Activated gamma-delta T cell treated with Interleukin-2 at 50 U/mL for 16 hours (primary cell): ENCODE data around the gene RNF103.
"Not testable (repeated sequence)": the region's sequence is repeated elsewhere in the genome, so short reads cannot be mapped to it uniquely, and the experiment has no call there.

ENCODE experiments used
- DNase-seq: peaks from one replicate; pipeline ENCODE4 v3.0.0-alpha.2; 2020

RNF103 gene, protein sequence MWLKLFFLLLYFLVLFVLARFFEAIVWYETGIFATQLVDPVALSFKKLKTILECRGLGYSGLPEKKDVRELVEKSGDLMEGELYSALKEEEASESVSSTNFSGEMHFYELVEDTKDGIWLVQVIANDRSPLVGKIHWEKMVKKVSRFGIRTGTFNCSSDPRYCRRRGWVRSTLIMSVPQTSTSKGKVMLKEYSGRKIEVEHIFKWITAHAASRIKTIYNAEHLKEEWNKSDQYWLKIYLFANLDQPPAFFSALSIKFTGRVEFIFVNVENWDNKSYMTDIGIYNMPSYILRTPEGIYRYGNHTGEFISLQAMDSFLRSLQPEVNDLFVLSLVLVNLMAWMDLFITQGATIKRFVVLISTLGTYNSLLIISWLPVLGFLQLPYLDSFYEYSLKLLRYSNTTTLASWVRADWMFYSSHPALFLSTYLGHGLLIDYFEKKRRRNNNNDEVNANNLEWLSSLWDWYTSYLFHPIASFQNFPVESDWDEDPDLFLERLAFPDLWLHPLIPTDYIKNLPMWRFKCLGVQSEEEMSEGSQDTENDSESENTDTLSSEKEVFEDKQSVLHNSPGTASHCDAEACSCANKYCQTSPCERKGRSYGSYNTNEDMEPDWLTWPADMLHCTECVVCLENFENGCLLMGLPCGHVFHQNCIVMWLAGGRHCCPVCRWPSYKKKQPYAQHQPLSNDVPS

DNA sequence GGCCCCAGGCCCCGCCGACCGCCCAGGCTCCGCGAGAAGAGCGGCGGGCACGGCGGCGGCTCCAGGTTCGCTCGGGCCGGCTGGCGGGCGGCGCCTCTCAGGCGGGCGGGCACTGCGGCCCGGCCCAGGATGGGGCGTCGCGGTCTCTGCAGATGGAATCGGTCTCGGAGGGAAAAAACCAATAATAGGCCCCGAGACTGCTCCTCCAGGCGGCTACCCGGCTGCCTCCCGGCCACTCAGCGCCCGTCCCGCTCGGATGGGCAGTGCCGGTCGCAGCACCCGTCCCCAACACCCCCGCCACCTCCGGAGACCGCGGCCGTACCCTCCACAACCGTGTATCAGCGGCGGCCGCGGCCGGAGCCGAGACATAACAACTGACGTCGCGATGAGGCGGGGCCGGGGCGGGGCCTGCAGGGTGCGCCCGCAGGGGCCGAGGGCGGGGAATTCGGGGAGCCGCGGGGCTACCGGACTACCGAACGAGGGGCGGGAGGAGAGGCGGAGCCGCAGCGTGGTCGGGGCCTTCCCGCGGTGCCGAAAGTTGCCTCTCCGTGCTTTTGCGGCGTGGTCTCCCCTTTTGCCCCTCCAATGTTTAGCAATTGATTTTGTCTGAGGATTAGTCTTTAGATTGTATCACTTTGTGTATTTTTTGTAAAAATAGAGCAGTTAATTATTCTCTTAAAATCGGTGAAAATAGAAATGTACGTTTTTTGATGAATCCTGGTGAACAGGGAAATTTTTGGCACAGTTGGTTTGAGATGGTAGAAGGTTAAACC is at the start of gene RNF103:
RNF103 (minus strand) TSS at position 372 of the 773 bp plus-strand sequence. CDS start 979 bp downstream, outside the sequence.
- DNase-seq = peak; percentile 91

DNA sequence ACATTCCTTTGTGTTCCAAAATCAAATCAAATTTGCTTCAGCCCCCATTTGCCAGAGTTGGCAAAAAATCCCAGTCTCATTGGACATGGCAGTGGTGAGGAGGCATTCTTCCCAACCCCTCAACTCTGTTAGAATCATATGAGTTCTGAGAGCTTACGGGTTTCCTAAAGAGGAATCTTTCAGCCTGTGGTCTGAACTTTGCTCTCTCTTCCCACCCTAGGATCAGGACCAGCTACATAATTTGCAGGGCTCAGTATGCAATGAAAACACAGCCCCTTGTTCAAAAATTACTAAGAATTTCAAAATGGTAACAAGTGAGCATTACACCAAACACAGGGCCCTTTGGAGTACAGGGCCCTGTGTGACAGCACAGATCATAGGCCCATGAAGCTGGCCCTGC is 49.3 kb upstream of the RNF103 start:
- DNase-seq = no peak

DNA sequence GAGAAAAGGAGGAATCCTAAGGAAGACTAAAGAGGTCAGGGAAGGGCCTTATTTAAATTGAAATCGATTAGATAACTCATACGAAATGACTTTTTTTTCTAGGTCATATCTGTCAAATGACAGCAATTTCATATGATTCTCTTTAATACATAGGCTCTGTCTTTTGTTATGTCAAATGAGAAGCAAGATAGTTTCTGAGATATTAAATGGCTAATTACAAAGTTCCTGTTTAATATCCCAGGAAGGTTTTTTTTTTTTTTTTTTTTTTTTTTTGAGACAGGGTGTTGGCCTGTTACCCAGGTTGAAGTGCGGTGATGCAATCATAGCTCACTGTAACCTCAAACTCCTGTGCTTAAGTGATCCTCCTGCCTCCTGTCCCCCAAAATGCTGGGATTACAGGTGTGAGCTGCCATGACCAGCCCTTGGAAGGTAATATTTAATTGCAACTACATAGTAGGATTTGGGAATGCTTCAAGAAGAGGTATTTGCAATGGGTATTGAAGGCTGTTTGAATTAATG is 48.4 kb upstream of the RNF103 start:
- no peak for DNase-seq

DNA sequence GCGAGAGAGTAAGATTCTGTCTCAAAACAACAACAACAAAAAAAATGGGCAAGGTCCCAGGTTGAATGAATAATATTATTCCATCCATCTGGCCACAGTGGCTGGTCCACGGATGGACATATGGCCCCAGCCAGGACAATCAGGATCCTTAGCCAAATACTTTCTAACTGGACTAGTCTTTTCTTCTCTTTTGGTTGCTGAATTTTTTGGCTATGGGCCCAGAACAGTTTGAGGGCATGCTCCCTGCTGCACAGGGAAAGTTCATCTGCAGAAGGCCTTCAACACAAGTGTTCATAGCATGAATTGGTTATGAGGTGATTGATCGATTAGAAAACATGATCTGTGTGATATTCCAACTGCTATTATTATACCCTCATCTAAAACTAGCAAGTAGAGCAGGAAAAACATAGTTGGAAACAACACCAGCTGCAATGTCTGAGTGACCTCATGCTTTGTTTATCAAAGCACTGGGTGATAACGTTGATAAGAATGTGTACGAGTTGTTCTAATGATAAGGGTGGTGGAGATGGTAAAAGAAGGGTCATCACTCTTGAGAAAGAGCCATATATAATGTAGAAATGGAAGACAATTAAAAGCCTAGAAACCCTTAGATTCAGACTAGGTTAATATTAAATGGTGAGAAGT is 47.8 kb upstream of the RNF103 start:
- no peak for DNase-seq

DNA sequence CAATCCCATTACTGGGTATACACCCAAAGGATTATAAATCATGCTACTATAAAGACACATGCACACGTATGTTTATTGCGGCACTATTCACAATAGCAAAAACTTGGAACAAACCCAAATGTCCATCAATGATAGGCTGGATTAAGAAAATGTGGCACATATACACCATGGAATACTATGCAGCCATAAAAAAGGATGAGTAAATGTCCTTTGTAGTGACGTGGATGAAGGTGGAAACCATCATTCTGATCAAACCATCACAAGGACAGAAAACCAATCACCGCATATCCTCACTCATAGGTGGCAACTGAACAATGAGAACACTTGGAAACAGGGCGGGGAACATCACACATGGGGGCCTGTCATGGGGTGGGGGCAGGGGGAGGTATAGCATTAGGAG is 45.7 kb upstream of the RNF103 start:
- DNase-seq = not testable (repeated sequence)

DNA sequence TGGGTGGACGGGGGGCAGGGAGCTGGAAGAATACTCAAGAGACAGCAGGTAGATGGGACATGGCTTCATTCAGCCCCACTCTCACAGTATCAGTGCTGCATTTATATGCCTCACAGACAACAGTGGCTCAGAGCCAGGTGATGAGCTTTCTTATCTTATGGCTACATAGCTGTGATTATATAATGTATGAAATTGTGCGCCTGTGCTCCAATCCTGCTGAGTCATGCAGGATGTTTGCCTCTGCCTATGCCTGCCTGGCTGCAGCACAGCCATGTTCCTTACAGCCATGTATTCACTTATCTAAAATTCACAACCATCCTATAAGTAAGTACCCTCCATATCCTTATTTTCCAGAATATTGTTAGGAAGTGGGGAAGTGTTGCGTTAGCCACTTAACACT is 37.7 kb upstream of the RNF103 start:
- DNase-seq = no peak

DNA sequence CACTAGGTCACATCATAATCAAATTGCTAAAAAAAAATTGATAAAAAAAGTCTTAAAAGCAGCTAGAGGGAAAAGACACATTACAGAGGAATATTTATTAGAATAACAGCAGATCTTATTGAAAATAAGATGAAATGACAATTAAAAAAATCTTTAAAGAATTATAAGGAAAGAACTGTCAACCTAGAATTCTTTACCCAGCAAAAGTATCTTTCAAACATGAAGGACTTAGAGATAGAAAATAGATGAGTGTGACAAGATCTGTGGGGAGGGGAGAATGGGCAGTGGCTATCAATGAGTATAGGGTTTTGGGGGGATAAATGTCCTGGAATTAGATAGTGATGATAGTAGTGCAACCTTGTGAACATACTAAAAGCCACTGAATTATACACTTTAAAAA is 26.5 kb upstream of the RNF103 start:
- DNase-seq = no peak

DNA sequence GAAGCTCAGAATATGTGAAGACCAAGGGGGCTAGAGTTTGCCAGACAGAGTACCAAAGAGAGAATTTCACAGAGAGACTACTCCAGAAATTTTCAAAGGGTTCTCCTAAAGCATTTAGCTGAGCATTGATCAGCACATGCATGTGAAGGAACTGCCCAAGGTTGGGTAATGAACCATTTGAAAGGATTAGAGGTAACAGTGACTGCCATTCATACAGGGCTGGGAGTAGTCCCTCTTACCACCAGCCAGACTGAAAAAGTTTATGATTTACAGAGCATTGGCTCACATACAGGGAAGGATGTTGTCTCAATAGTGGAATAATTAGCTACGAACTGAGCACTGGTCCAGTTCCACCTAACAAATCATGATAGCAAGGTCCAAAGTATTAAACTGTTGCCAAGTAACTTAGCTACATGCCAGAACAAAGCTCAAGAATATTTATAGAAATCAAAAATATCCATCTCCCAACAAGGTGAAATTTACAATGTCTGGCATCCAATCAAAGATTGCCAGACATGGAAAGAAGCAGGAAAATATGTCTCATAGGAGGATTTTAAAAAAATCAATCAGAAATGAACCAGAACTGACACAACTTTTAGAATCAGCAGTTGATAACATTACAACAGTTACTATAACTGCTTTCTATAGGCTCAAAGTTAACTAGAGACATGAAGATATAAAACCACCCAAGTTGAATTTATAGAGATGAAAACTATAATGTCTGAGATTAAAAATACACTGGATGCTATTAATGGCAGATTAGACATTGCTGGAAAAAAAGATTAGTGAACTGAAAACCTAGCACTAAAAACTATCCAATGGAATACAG is 25.7 kb upstream of the RNF103 start:
- no peak for DNase-seq

DNA sequence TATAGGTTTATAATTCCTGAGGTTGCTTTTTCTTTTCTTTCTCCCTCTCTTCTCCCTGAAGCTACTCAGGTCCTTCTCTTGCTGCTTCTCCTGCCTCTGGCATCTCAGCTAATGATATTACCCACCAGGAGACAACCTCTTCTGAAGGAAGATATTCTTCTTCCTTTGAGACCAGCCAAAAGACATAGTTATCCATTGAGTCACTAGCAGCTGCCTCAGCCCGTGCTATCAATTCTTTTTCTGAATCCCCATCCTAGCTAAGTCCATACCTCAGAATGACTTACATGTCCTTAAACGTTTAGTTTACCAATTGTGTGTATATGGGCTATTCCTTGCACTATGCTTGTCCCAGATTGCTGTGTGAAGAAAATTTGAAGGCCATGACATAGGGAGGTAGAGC is 25.0 kb upstream of the RNF103 start:
- no peak for DNase-seq

DNA sequence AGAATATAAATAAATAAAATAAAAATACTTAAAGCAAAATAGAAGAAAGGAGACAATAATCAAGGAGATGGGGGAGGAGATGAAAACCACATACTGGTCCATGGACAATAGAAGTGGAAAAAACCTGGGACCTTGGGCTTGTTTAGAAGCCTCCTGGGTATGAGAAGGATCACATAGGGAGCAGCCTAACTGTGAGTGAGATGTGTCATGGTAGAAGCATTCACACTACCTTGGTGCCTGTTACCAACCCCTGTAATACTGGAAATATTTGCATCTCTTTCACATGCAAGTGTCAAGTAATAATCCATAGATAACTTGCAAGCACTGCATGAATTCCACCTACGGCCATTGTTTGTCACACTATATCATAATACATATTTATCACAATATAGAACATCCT is 23.2 kb upstream of the RNF103 start:
- DNase-seq = no peak

DNA sequence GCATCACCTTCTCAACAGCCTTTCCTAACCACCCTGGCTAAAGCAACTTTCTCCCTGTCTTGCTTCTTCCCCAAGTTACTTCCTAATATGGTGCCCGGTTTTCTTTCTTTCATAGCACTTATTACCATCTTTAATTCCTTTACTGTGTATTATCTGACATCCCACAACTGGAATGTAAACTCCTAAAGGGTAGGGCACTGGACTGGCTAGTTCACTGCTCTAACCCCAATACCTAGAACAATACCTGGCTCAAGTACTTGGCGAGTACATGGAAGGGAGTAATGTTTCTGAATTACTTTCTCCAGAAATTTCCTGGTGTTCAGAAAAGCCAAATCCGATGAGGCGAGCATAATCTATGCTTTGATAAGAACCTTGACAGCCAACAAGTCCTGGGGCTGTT is 22.7 kb upstream of the RNF103 start:
- DNase-seq = no peak

DNA sequence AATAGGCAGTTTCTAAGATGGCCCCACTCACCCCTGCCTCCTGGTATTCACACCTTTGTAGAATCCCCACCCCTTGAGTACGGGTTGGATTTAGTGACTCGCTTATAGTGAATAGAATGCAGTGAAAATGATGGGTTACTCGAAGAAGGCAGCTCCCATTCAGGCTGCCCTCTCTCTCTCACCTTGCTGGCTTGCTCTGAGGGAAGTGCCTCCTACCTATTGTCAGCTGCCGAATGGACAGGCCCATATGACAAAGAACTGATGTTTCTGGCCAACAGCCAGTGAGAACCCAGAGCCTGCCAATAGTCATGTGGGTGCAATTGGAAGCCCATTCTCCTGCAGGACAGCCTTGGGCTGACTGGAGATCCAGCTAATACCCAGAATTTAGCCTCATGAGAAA is 22.1 kb upstream of the RNF103 start:
- no peak for DNase-seq

DNA sequence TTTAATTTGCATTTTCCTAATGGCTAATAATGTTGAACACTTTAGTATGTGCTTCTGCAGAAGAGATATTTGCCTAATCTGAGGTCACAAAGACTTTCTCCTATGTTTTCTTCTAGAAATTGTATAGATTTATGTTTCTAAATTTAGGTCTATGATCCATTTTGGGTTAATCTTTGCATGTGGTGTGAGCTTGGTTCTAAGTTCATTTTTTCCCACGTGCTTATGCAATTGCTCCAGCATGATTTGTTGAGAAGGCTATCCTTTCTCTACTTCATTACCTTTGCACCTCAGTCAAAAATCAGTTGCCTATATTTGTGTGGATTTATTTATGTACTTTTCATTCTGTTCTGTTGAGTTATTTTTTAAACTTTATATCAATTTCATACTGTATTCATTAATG is 15.0 kb upstream of the RNF103 start:
- DNase-seq = no peak

DNA sequence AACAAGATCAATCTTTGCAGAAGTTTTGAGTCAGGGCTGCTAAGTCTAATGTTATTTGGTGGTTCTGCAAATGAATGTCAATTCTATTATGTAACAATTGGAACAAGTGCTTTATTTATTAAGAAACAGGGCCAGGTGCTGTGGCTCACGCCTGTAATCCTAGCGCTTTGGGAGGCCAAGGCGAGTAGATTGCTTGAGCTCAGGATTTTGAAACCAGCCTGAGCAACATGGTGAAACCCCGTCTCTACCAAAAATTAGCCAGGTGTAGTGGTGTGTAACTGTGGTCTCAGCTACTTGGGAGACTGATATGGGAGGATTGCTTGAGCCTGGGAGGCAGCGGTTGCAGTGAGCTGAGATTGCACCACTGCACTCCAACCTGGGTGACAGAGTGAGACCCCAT is 13.2 kb upstream of the RNF103 start:
- no peak for DNase-seq

DNA sequence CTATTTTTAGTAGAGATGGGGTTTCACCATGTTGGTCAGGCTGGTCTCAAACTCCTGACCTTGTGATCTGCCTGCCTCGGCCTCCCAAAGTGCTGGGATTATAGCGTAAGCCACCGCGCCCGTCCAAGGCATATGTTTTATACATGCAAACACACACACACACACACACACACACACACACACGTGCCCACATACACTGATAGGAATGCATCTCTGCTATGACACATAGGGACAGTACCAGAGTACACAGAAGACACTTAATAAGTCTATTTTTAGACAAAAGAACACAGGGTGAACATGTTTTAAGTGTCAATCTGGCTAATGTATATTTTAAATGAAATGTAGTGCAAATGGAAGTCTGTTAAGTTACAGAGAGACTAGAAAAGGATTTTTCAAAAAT is 10.7 kb upstream of the RNF103 start:
- DNase-seq = no peak

DNA sequence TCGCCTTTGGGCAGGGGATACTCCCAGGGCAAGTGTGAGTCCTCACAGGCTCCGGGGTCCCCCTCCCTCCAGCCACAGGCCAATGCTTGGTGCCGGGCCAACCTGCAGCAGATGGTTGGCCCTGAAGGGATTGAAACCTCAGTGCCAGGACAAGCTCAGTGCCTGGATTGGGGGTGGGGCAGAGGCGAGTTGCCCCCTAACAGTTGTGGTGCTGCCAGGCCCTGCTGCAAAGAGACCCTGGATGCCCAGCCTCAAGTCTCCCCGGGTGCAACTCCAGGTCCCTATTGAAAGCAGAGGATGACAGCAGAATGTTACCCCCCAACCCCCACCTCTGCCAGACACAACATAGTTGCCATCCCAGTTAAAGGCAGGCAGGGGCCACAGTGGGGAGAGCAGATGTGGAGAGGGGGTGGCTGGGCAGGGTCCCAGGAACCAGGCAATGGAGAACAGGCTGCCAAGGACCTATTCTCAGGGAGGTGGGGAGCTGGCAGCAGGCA is 9.5 kb upstream of the RNF103 start:
- no peak for DNase-seq

DNA sequence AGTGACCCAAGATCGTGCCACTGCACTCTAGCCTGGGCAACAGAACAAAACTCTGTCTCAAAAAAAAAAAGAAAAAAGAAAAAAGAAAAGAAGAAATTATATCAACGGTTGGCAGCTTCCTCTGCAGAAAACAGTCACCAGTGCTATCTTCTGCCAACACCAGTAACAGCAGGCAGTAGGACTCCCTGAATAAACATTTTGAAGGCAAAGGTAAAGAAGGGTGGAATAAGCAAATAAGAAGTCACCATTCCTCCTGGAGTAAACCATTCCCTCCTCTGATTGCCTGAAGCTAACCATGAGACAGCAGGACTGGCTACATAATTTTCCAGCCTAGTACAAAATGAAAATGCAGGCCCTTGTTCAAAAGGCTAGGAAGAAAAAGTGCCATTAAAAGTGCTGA is 9.0 kb upstream of the RNF103 start:
- DNase-seq = no peak

DNA sequence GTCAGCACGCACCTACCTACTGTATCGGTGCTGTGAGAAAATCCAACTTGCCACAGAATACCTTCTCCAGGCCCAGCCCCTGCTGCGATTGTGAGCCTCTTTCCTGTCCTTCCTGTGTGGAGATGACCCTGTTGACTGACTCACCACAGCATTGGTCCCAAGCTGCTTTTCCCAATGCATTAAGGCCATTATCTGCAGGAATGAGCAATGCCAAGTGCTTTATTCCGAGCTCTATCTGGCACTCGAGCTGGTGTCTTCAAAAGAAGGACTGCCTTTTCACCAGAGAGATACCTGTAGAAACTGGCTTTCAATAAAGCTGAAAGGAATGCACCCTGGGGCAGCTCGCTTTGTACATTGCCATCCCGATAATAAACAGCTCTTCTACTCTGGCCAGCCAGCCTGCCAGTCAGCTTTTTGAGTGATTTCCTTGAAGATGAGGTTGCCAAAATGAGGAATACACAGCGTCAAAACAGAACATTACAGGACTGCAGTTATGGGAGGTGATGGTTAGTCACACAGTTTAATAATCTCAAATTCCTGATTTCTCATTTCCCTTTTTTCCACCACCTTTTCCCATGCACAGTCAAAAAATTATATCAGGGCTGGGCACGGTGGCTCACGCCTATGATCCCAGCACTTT is 8.3 kb upstream of the RNF103 start:
- DNase-seq = no peak

DNA sequence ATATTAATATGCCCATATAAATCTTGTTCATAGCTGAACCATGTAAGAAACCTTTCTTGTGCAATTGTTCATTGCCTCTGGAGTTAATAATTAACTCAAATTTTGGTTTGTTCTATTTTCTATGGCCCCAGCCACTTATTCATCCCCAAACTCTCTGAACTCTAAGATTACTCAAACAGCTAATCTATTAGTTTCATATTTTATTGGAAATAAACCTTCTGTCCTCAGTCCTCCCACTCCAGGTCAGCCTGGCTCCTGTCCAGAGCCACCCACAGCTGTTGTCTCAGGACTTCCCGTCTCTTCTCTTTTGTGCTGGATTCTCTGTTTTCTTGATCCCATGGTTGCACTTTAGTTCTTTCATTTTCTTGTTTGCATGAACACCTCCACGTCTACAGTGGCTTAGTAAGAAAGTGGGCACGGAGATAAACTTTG is 4.4 kb upstream of the RNF103 start:
- DNase-seq = no peak

DNA sequence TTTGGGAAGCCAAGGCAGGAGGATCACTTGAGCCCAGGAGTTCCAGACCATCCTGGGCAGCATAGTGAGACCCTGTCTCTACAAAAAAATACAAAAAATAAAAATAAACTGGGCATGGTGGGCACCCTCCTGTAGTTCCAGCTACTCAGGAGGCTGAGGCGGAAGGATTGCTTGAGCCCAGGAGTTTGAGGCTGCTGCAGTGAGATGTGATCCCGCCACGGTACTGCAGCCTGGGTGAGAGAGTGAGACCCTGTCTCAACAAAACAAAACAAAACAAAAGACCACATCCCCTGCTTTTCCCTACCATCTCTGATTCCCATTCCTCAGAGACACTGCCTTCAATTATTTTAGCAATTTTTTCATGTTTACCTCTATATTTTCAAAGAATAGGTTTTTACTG is 3.9 kb upstream of the RNF103 start:
- no peak for DNase-seq

DNA sequence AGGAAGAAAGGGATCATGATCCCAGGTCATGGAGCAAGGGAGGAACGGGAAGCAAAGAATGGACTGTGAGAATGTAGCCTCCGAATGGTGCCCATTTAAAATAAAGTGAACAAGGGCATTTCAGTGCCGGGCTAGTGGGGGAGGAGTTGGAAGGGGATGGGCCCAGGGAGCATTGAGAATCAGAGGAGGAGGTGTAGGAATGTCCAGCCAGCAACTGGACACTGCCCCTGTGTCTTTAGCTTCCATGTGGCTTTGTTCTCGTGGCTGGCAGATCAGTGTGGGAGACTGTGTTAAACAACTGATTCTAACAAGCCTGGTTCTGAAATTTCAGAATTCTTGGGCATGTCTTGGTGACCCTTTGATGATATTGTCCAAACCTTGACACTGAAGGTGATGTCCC is 1.4 kb upstream of the RNF103 start:
- DNase-seq = no peak

DNA sequence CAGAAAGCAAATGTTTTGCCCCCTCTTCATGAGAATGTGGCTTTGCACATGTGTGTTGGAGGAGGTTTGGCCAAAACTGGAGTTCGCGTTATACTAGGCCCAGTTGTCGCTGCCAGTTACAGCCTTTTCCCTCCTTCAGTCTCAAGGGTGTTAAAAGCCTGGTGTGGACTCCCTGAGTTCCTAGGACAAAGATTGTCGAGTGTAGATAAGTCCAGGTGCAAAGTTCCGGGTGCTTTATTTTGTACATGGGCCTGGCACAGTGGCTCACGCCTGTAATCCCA is 542 bp upstream of the RNF103 start:
- no peak for DNase-seq
